ENCODE data around the gene ANAPC4. TPM values are rescaled to one million over a fixed set of nuclear protein-coding genes. Genes with fewer than 3 reads are reported as not detected.

ANAPC4 gene
- total and polyA plus RNA-seq, 2 experiments from 2014 or later, result 18.6 to 23.1 TPM

DNA sequence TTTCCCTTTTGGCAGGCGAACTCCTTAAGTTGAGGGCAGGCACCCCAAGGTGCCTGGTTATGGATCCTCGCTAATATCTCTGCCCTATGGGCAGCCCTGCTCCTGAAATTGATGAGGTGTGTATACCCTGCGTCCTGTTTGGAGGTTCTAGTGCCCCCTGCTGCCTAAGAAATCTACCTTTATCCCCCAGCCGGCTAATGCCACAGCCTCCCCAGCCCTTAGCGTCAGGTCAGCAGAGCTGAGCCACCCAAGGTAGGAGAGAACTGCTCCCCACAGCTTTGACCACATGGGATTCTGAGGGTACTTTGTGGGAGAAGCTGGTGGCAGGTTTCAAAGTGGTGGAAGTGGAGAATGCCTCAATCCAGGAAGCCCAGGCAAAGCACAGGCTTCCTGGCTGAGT, 50.8 kb downstream of the ANAPC4 start:
- H3K27me3 ChIP-seq, result no peaks in the 10 kb centered on the region
- no peaks in the 10 kb centered on the region for H3K36me3 ChIP-seq (replicated peaks; ENCODE audit: insufficient read depth, low read depth)
- H3K27ac ChIP-seq, result no peak overlapping the region
- H3K4me1 ChIP-seq (ENCODE audit: insufficient read depth), result no peaks in the 10 kb centered on the region
- 92% methylated on average over 5 of the region's 5 CpGs for WGBS (ENCODE audit: low lambda C conversion rate, missing lambda C conversion rate)
- no peak overlapping the region for H3K4me2 ChIP-seq
- H4K20me1 ChIP-seq (ENCODE audit: insufficient read depth, poor library complexity, severe bottlenecking), result no peaks in the 10 kb centered on the region
- DNase-seq (ENCODE audit: low spot score), result no peak
- no peaks in the 10 kb centered on the region for H3K79me2 ChIP-seq
- H3K9me3 ChIP-seq (ENCODE audit: low read depth), result no peaks in the 10 kb centered on the region
- H2AFZ ChIP-seq, result no peak overlapping the region
- TF ChIP-seq, protein P1, sequence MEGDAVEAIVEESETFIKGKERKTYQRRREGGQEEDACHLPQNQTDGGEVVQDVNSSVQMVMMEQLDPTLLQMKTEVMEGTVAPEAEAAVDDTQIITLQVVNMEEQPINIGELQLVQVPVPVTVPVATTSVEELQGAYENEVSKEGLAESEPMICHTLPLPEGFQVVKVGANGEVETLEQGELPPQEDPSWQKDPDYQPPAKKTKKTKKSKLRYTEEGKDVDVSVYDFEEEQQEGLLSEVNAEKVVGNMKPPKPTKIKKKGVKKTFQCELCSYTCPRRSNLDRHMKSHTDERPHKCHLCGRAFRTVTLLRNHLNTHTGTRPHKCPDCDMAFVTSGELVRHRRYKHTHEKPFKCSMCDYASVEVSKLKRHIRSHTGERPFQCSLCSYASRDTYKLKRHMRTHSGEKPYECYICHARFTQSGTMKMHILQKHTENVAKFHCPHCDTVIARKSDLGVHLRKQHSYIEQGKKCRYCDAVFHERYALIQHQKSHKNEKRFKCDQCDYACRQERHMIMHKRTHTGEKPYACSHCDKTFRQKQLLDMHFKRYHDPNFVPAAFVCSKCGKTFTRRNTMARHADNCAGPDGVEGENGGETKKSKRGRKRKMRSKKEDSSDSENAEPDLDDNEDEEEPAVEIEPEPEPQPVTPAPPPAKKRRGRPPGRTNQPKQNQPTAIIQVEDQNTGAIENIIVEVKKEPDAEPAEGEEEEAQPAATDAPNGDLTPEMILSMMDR (IDR thresholded peaks at IDR 0.05; ENCODE audit: poor library complexity), result no peak
- no peak for TF ChIP-seq EZH2phosphoT487 (IDR thresholded peaks at IDR 0.05; ENCODE audit: low read depth, severe bottlenecking, unreplicated experiment)
- no peak for TF ChIP-seq EZH2 (IDR thresholded peaks at IDR 0.05; ENCODE audit: borderline replicate concordance)
- no peaks in the 10 kb centered on the region for H3K9me2 ChIP-seq (replicated peaks; ENCODE audit: insufficient read depth)
- no peak overlapping the region for H3K4me3 ChIP-seq

DNA sequence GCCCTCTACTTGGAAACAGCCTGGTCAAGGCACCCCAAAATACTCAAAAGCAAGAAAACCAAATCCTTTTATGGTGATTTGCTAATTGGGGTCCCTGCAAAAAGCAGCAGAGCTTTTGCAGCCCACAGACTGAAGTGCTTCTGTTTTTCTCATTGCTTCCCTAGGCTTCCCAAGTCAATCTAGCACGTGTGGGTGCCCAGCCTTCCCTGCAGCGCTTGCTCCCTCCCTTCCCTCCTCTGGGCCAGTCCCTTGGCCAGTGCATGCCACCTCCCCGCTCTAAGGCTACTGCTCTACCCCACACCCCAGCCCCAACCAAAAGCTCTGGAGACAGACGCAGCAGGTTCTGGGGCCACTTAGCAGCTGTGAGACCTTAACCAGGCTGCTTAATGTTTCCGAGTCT, 53.6 kb downstream of the ANAPC4 start:
- H3K9me3 ChIP-seq (ENCODE audit: low read depth), result no peaks in the 10 kb centered on the region
- H3K9me2 ChIP-seq (replicated peaks; ENCODE audit: insufficient read depth), result no peaks in the 10 kb centered on the region
- no peak overlapping the region for H3K27ac ChIP-seq
- TF ChIP-seq EZH2 (IDR thresholded peaks at IDR 0.05; ENCODE audit: borderline replicate concordance) (no peak), EZH2phosphoT487 (IDR thresholded peaks at IDR 0.05; ENCODE audit: low read depth, severe bottlenecking, unreplicated experiment) (no peak)
- TF ChIP-seq, protein P1 (IDR thresholded peaks at IDR 0.05; ENCODE audit: poor library complexity), result no peak
- no peaks in the 10 kb centered on the region for H3K4me1 ChIP-seq (ENCODE audit: insufficient read depth)
- 87% methylated on average over 5 of the region's 5 CpGs for WGBS (ENCODE audit: low lambda C conversion rate, missing lambda C conversion rate)
- no peak overlapping the region for H3K4me2 ChIP-seq
- H3K27me3 ChIP-seq, result no peaks in the 10 kb centered on the region
- DNase-seq (ENCODE audit: low spot score), result no peak
- H4K20me1 ChIP-seq (ENCODE audit: insufficient read depth, poor library complexity, severe bottlenecking), result no peaks in the 10 kb centered on the region
- no peaks in the 10 kb centered on the region for H3K36me3 ChIP-seq (replicated peaks; ENCODE audit: insufficient read depth, low read depth)
- no peak overlapping the region for H2AFZ ChIP-seq
- H3K79me2 ChIP-seq, result no peaks in the 10 kb centered on the region
- no peak overlapping the region for H3K4me3 ChIP-seq

DNA sequence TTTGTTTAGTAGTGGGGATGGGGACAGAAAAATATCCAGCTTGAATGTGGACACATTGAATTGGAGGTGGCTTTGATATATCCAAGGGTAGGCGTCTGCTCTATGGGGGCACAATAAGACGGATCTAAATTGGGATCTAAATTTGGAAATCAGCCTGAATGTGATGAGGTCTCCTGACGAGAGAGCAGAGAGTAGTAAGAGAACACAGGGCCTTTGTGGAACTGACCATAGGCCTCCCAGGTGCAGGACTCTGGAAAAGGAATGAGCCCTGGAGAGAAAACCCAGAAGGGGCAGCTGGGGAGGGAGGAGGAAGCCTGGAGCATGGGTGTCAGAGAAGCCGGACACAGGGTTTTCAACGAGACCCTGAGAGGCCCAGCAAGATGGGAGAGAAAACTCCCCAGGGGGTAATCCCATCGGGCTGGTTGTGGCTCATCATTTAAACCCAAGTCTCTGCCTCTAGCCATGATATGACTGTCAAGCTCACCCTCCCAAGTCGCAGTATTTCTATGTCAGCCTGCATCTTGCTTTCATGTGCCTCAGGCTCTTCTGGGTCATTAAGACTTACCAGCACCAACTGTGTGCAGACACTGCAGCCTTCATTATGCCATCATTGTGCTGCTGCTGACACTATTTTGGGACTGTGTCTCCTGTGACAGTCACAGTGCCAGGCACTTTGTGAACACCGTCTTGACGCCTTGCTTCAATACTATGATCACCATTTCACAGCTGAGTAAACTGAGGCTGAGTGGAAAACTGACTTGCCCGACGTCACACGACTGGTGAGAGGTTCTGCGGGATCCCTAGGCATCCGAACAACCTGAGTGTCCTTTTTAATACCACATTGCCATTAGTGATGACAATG, 57.1 kb downstream of the ANAPC4 start:
- no peak overlapping the region for H3K4me3 ChIP-seq

More for the DNA sequence above, 57.1 kb downstream of the ANAPC4 start:
- Histone ChIP-seq H3K9me2 (replicated peaks; ENCODE audit: insufficient read depth) (no peaks in the 10 kb centered on the region), H4K20me1 (ENCODE audit: insufficient read depth, poor library complexity, severe bottlenecking) (no peaks in the 10 kb centered on the region), H3K4me1 (ENCODE audit: insufficient read depth) (no peaks in the 10 kb centered on the region), H2AFZ (no peak overlapping the region), H3K36me3 (replicated peaks; ENCODE audit: insufficient read depth, low read depth) (no peaks in the 10 kb centered on the region), H3K4me2 (no peak overlapping the region), H3K27me3 (no peaks in the 10 kb centered on the region), H3K79me2 (no peaks in the 10 kb centered on the region), H3K27ac (no peak overlapping the region), H3K9me3 (ENCODE audit: low read depth) (no peaks in the 10 kb centered on the region)
- WGBS (ENCODE audit: low lambda C conversion rate, missing lambda C conversion rate), result 90% methylated on average over 14 of the region's 14 CpGs
- TF ChIP-seq, protein P1 (IDR thresholded peaks at IDR 0.05; ENCODE audit: poor library complexity), result no peak
- no peak for TF ChIP-seq EZH2phosphoT487 (IDR thresholded peaks at IDR 0.05; ENCODE audit: low read depth, severe bottlenecking, unreplicated experiment)
- no peak for TF ChIP-seq EZH2 (IDR thresholded peaks at IDR 0.05; ENCODE audit: borderline replicate concordance)
- no peak for DNase-seq (ENCODE audit: low spot score)

Data from hepatocyte (in vitro differentiated cells).